Activated T-cell treated with anti-CD3 and anti-CD28 coated beads for 48 hours (primary cell): ENCODE results near the gene HNRNPH1.

Source experiments
- DNase-seq: peaks from one replicate; pipeline ENCODE4 v3.0.0-alpha.2; 2020; ENCODE audit warnings: low read depth

The HNRNPH1 gene

GRCh38 chr5:179603308-179603707 lies 20.2 kb downstream of the HNRNPH1 start:
- no peak for DNase-seq

DNA sequence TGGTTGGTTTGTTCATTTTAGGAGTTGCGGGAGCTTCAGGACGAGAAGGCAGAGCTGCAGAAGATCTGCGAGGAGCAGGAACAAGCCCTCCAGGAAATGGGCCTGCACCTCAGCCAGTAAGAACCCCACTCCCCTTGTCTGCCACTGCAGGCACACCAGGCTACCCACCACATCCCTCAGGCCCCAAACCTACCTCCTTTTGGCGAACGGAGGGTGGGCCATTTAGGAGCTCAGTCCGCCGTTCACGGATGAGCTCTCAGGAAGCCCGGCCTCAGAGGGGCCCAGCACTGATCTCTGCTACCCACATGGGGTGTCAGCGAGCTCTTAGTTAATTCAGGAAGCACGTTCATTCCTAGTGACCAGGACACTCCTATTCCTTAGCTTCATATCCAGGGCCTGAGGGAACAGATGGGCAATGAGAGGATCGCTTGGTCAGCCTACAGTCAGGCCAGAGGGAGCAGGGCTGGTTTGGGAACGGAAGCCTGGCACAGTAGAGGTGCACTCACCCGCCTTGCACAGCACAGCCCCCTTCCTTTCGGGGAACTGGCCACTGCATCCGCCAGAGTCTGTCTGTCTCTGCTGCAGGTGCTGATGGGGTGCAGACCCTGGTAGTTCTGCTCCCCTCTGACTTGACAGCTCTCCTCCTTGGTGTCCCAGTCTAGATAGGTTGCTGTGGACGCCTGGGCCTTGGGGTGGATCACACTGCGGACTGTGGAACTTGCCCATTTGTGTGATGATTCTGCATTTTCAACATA lies 21.4 kb downstream of the HNRNPH1 start:
- DNase-seq: no peak

- DNase-seq: no peak
Measured at GRCh38 chr5:179599973-179600372, 23.5 kb downstream of the HNRNPH1 start.

GRCh38 chr5:179599566-179599965 lies 23.9 kb downstream of the HNRNPH1 start:
- DNase-seq: no peak

GRCh38 chr5:179599100-179599499 lies 24.4 kb downstream of the HNRNPH1 start:
- no peak for DNase-seq

DNA sequence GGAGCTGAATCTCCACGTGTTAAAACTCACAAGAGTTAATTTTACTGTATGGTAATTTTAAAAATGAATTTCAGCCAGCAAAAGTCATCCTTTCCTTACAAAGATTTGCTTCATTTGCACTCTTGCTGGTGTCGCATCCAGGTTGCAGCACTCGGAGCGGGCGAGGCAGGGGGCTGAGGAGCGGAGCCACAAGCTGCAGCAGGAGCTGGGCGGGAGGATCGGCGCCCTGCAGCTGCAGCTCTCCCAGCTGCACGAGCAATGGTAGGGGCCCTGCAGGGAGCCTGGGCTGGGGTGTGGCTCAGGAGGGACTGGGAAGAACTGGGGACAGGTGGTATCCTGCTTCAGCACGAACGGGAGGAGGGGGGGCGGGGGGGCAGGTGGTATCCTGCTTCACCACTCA lies 27.1 kb downstream of the HNRNPH1 start:
- DNase-seq: no peak

DNA sequence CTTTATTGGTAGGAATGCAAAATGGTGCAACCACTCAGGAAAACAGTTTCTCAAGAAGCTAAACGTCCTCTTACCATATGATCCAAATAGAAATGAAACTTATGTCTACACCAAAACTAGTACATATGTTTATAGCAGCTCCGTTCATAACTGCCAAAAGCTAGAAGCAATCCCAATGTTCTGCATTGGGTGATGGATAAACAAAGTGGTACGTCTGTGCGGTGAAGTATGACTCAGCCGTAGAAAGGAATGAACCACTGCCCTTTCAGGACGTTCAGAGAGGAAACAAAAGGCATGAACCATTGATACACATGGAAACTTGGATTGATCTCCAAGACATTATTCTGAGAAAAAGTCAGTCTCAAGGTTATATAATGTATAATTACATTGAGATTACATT lies 27.6 kb downstream of the HNRNPH1 start:
- no peak for DNase-seq

GRCh38 chr5:179588166-179588565 lies 35.3 kb downstream of the HNRNPH1 start:
- DNase-seq: no peak

- no peak for DNase-seq
Measured at GRCh38 chr5:179585941-179586401, 37.5 kb downstream of the HNRNPH1 start.

GRCh38 chr5:179577286-179577960 lies 46.0 kb downstream of the HNRNPH1 start:
- no peak for DNase-seq

DNA sequence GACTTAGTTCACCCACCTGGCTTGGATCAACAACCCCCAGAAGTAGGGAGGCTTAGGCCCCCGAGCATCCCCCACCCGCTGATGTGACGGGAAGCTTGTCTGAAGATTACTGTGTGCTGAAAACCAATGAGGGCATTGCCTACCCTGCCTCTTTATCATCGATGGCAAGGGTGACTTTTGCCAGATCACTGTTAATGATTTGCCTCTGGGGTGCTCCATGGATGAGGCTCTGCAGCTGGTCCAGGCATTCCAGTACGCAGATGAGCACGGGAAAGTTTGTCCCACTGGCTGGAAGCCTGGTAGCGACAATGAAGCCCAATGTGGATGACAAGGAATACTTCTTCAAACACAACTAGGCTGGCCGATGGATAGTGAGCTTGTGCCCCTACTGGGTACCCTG lies 51.1 kb downstream of the HNRNPH1 start:
- DNase-seq: no peak

- no peak for DNase-seq
Measured at GRCh38 chr5:179568721-179569120, 54.8 kb downstream of the HNRNPH1 start.

- DNase-seq: no peak
Measured at GRCh38 chr5:179564526-179564925, 58.9 kb downstream of the HNRNPH1 start.
